Right lobe of liver (tissue), 6 donors: ENCODE results near the gene SHC3. TPM values are rescaled to one million over a fixed set of nuclear protein-coding genes. Genes with fewer than 3 reads are reported as not detected.

Experiments
- ATAC-seq, 4 donors: fragments of 200-7000 bp; cut with Tn5 transposase; one replicate each; pipeline ENCODE4 v1.9.1; 2020; ENCODE audit warnings: mild to moderate bottlenecking in 4 of 4, moderate library complexity in 4 of 4
- DNase-seq, 3 donors: peaks; one replicate each; pipeline ENCODE4 v3.0.0-alpha.2; 2020
- H3K27ac ChIP-seq, 3 donors: fragments of 200-600 bp; one replicate each; pipeline ENCODE4 v1.8.0; 2022
- H3K27me3 ChIP-seq, 2 donors: fragments of 200-600 bp; one replicate each; pipeline ENCODE4 v1.8.0; 2022
- H3K36me3 ChIP-seq, 4 donors: fragments of 200-600 bp; sonication (generic) in 1 of 4; one replicate each; pipeline versions ENCODE4 v1.5.1 to v1.8.0; 2017 to 2022; ENCODE audit warnings: control low read depth in 1 of 4
- H3K4me1 ChIP-seq, 4 donors: fragments of 200-600 bp; sonication (generic) in 1 of 4; one replicate each; pipeline versions ENCODE4 v1.5.1 to v1.8.0; 2017 to 2022; ENCODE audit warnings: control low read depth in 1 of 4
- H3K4me3 ChIP-seq, 3 donors: fragments of 200-600 bp; one replicate each; pipeline ENCODE4 v1.8.0; 2022
- H3K9me3 ChIP-seq, 4 donors: fragments of 200-600 bp; sonication (generic) in 1 of 4; one replicate each; pipeline versions ENCODE4 v1.5.1 to v1.8.0; 2017 to 2022; ENCODE audit warnings: control low read depth in 1 of 4
- CTCF ChIP-seq, 4 donors: fragments of 200-600 bp in 3 of 4; fragments of 450-650 bp in 1 of 4; IDR thresholded peaks; one replicate each; pipeline versions ENCODE4 v1.5.1 to v1.8.0; 2016 to 2022; ENCODE audit warnings: antibody characterized with exemption in 4 of 4, mild to moderate bottlenecking in 2 of 4
- POLR2A ChIP-seq: fragments of 450-650 bp; IDR thresholded peaks from one replicate; pipeline ENCODE4 v1.6.1; 2017; ENCODE audit warnings: antibody characterized with exemption, mild to moderate bottlenecking
- WGBS: methylation state at CpG from one replicate; pipeline ENCODE4 v1.1.6; 2018; ENCODE audit warnings: low coverage, low lambda C conversion rate; ENCODE audit not compliant: insufficient coverage; ENCODE audit errors: missing lambda C conversion rate; 5-methylcytosine and 5-hydroxymethylcytosine counted together
- intact Hi-C, 2 donors: fragments of 100-400 bp; cut with DNase I; formaldehyde crosslinking; loops; one replicate each; pipeline versions ENCODE4 v1.11.2 to v1.14.1; 2022
- total RNA-seq, 6 experiments: library from RNA; depleted of rRNA in 2 of 6; stranded (reverse); fragments of >200 nt in 2 of 6; fragmentation: NEBNext Ultra II Directional in 3 of 6; extraction: Animal tissue kit (Norgen Biotek cat#: 25700) in 3 of 6; gene quantifications; one replicate each; pipeline versions ENCODE4 v1.1.0 to v1.2.4, GENCODE V29; 2016 to 2023
- donor health status: DM: no; HTN: yes; CAD: no.
- donor health status: DM: no; HTN: no; CAD: no.
- donor health status: DM: no; HTN: no; CAD: no.
- donor health status: DM: no; HTN: yes; CAD: no.
- donor health status: DM: no; HTN: yes; CAD: no.

Gene SHC3
- total RNA-seq, 6 experiments from 2014 or later = 0.05 to 0.35 (median 0.17) TPM

GRCh38 chr9:89023740-89024139 is 154.9 kb downstream of the SHC3 start:
- Histone ChIP-seq H3K4me3 (no peak overlapping the region), H3K4me1 (no peaks in the 10 kb centered on the region), H3K9me3 (no peaks in the 10 kb centered on the region), H3K27ac (no peak overlapping the region), H3K27me3 (no peaks in the 10 kb centered on the region), H3K36me3 (no peaks in the 10 kb centered on the region)
- no peak for TF ChIP-seq POLR2A
- TF ChIP-seq CTCF (IDR thresholded peaks at IDR 0.05) = no peak
- no CpG with 5 or more reads among the region's 3 CpGs for WGBS
- ATAC-seq = no peak
- intact Hi-C loops = no loop called here
- no peak for DNase-seq

- WGBS = 67% methylated on average over 1 of the region's 2 CpGs
- Histone ChIP-seq H3K27me3 (no peaks in the 10 kb centered on the region), H3K36me3 (no peaks in the 10 kb centered on the region), H3K27ac (no peak overlapping the region), H3K4me1 (no peaks in the 10 kb centered on the region), H3K4me3 (no peak overlapping the region), H3K9me3 (no peaks in the 10 kb centered on the region)
- TF ChIP-seq POLR2A (no peak), CTCF (IDR thresholded peaks at IDR 0.05) (no peak)
- intact Hi-C loops = no loop called here
- DNase-seq = no peak
- no peak for ATAC-seq
Observed at GRCh38 chr9:89022902-89023301, 155.7 kb downstream of the SHC3 start.

DNA sequence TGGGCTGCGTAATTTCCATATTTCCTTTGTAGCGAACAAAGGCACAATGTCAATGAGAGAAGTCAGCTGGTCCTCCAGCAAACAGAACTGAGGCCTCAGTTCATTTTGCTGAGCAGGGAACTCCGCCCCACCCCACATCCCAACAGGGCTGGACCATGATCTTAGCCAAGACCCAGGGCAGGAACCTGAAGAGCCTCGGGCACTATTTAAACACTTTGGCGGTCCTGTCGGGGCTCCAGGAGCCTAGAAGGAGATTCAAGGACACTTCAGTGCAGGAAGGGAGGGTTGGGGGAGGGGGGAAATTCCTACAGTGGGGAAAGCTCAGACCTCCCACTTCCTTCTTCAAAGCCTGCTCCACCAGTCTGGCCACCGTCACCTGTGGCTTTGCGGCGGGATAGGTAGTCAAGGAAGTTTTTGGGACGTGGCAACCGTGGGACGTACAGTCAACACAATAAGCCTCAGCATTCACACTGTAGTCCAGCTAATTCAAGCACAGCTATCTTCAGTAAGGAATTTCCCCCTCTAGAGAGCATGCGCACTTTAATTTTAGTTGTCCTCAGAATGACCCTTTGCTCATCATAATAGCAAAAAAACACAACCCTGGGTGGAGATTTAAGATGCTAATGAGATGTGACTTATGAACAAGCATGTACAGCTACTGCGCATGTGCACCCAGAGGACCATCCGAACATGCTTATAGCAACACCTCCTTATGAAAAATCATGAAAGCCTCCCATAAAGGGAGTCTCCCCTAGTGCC is 156.4 kb downstream of the SHC3 start:
- H3K9me3 ChIP-seq = no peaks in the 10 kb centered on the region
- WGBS = 75% methylated on average over 11 of the region's 15 CpGs
- no peak for ATAC-seq
- H3K4me1 ChIP-seq = no peaks in the 10 kb centered on the region
- no peak for DNase-seq
- H3K27me3 ChIP-seq = no peaks in the 10 kb centered on the region
- H3K27ac ChIP-seq = no peak overlapping the region
- no peak for TF ChIP-seq CTCF (IDR thresholded peaks at IDR 0.05)
- TF ChIP-seq POLR2A = no peak
- H3K36me3 ChIP-seq = no peaks in the 10 kb centered on the region
- no peak overlapping the region for H3K4me3 ChIP-seq
- intact Hi-C loops = no loop called here

DNA sequence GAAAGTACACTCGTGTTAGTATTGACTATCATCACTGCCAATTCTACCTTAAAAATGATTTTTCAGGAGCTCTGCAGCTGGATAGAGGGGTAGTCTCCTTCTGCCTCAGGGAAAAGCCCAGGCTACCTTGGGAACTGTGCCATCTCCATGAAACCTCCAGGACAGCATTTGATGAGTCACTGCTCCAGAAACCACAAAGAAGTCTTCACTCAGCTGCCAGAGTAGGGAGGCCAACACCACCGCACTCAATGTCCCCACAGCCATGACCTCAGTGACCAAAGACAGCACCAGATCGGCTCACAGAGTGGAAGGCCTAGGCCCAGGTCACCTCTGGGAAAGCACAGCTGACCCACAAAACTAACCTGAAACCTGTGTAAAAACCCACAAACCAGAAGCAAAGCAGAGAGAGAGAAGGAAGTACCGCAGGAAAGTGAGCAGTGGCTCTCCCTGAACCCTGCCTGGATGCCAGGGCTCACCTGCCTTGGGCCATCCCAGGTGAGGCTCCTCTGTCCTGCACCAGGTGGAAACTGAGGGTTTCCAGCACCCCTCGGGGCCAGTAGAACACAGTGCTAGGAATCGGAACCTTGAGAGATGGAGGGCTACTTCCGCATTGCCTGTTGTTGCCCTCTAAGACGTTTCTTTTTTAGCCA is 157.3 kb downstream of the SHC3 start:
- Histone ChIP-seq H3K36me3 (no peaks in the 10 kb centered on the region), H3K4me1 (no peaks in the 10 kb centered on the region), H3K27me3 (no peaks in the 10 kb centered on the region), H3K27ac (no peak overlapping the region), H3K4me3 (no peak overlapping the region), H3K9me3 (no peaks in the 10 kb centered on the region)
- TF ChIP-seq POLR2A (no peak), CTCF (IDR thresholded peaks at IDR 0.05) (no peak)
- intact Hi-C loops = no loop called here
- 58% methylated on average over 3 of the region's 8 CpGs for WGBS
- DNase-seq = no peak
- ATAC-seq = no peak
